ENCODE results near the gene SCARB1. TPM values are rescaled to one million over a fixed set of nuclear protein-coding genes. Genes with fewer than 3 reads are reported as not detected.

SCARB1 gene
- total and polyA plus RNA-seq, 7 experiments from 2014 or later, result 2.2 to 7.1 (median 4.0) TPM

DNA sequence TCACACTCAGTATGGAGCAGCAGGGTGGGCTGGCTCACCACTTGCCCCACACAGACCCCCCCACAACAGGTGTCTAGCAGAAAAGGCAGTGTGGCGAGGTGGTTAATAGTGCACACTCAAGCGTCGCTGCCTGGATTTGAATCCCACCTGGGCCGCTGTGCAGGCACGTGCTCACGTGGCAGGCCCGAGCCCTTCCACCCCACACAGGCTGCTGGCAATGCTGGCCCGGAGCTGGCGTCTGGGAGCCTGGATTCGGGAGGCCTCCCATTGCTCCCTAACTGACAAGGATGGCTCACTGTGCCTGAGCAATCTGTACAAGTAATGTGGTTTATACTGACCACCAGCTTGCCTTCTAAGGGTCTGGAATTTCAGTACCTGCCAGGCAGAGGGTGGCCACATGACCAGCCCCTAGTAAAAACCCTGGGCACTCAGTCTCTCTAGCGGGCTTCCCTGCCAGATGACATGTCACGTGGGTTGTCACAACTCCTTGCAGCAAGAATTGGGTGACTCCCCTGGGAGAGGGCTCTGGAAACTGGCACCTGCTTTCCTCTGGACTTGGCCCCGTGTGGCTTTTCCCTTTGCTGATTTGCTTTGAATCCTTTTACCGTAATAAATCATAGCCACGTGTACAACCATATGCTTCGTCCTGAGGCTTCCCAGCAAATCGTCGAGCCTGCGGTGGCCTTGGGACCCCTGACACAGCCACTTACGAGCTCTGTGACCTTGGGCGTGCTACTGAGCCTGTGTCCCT, 72.8 kb downstream of the SCARB1 start:
- Mint-ChIP-seq H3K27me3 (no peaks in the 10 kb centered on the region), H3K4me1 (peaks cover 0 to 6% (median 0%) of the 10 kb centered on the region in 7 donors), H3K4me3 (no peak overlapping the region), H3K36me3 (peaks cover 0 to 9% (median 0%) of the 10 kb centered on the region in 5 donors), H3K27ac (no peak overlapping the region), H3K9me3 (no peaks in the 10 kb centered on the region)
- intact Hi-C loops (cut with micrococcal nuclease), result no loop called here
- no peak for DNase-seq
- ATAC-seq, result no peak
- no peaks in the 10 kb centered on the region for H3K27me3 ChIP-seq (ENCODE audit: control insufficient read depth in 2 of 2, insufficient read depth in 2 of 2, low read length in 2 of 2)
- ChIA-PET CTCF (no interaction called here), POLR2A (no interaction called here)
- no peak overlapping the region for H3K27ac ChIP-seq (ENCODE audit: low read depth, low read length)
- H3K4me3 ChIP-seq (ENCODE audit: low read length), result no peak overlapping the region
- no peaks in the 10 kb centered on the region for H3K4me1 ChIP-seq (ENCODE audit: control insufficient read depth in 2 of 2, insufficient read depth in 2 of 2, low read length in 2 of 2)
- H3K36me3 ChIP-seq (ENCODE audit: control insufficient read depth in 2 of 3, insufficient read depth in 3 of 3, low read length in 3 of 3), result no peaks in the 10 kb centered on the region
- H3K9me3 ChIP-seq (ENCODE audit: control insufficient read depth in 2 of 3, low read length in 3 of 3), result no peaks in the 10 kb centered on the region

DNA sequence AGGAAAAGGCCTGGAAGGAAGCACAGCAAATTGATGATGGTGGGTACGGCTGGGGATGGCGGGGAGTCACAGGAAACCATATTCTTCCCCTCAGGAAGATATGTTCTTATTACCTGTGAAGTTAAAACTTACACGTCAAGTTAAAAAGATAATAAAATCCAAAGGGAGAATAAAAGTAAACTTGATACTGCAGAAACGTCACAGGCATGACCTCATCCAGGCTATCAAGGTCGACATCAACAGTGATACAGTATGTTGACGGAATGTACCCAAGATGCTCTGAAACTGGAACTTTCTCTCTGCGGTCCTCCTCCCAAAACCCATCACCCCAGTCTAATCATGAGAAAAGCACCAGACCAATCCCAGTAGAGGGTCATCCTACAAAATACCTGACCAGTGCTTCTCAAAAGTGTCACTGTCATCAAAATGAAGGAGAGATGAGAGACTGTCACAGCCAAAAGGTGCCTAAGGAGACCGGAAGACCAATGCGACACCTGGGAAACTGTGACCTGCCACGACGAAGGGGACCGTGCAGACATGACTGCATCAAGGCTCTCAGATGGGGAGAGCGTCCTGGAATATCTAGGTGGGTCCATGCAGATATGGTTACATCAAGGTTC, 74.6 kb downstream of the SCARB1 start:
- CTCF ChIA-PET, result no interaction called here
- POLR2A ChIA-PET, result no interaction called here

DNA sequence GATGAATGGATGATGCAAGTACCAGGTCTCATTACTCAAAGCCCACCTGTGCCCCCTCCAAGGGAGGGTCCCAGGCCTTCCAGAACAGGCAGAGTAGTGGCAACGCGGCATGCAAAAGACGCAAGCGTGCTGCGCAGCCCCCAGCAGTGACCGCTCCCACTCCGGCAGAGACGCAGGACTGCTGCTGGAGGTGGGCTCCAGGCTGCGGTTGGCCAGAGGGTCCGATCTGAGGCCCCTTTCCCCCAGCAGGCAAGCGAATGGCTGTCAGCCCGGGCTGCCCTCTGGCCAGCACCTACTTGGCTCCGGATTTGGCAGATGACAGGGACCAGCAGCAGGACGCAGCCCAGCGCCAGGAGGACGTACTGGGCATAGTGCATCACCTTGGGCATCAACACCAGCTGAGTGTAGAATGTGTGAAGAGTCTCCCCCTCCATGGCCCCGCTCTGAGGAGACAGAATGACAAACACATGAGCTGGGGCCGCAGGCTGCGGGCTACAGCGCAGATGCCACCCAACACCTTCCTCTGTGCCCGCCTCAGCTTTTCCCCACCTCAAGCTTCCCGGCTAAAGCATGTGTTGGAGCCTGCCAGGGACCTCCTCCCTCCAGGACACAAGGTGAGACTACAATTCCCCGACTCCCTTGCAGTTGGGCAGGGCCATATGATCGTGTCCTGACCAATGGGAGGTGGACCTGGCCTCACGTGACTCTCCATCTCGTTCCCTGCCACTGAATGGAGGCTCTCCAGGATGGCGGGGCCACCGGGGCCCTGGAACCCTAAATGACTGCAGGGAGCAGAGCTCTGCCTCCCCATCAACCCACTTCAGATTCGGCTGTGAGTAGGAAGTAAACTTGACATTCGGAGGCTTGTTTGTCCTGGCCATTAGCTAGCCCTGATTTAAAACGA, 77.4 kb downstream of the SCARB1 start:
- POLR2A ChIA-PET, result no interaction called here

More for the DNA sequence above, 74.6 kb downstream of the SCARB1 start:
- Mint-ChIP-seq H3K4me1 (peaks cover 0 to 3% (median 0%) of the 10 kb centered on the region in 7 donors), H3K4me3 (no peak overlapping the region), H3K27me3 (no peaks in the 10 kb centered on the region), H3K9me3 (no peaks in the 10 kb centered on the region), H3K36me3 (peaks cover 0 to 8% (median 0%) of the 10 kb centered on the region in 5 donors), H3K27ac (peak overlapping the region in 1 of 9 donors; percentile 29)
- Histone ChIP-seq H3K4me3 (ENCODE audit: low read length) (no peak overlapping the region), H3K27me3 (ENCODE audit: control insufficient read depth in 2 of 2, insufficient read depth in 2 of 2, low read length in 2 of 2) (no peaks in the 10 kb centered on the region), H3K9me3 (ENCODE audit: control insufficient read depth in 2 of 3, low read length in 3 of 3) (no peaks in the 10 kb centered on the region), H3K36me3 (ENCODE audit: control insufficient read depth in 2 of 3, insufficient read depth in 3 of 3, low read length in 3 of 3) (no peaks in the 10 kb centered on the region), H3K27ac (ENCODE audit: low read depth, low read length) (no peak overlapping the region), H3K4me1 (ENCODE audit: control insufficient read depth in 2 of 2, insufficient read depth in 2 of 2, low read length in 2 of 2) (no peaks in the 10 kb centered on the region)
- intact Hi-C loops (cut with micrococcal nuclease), result no loop called here
- ATAC-seq, result no peak
- no peak for DNase-seq

DNA sequence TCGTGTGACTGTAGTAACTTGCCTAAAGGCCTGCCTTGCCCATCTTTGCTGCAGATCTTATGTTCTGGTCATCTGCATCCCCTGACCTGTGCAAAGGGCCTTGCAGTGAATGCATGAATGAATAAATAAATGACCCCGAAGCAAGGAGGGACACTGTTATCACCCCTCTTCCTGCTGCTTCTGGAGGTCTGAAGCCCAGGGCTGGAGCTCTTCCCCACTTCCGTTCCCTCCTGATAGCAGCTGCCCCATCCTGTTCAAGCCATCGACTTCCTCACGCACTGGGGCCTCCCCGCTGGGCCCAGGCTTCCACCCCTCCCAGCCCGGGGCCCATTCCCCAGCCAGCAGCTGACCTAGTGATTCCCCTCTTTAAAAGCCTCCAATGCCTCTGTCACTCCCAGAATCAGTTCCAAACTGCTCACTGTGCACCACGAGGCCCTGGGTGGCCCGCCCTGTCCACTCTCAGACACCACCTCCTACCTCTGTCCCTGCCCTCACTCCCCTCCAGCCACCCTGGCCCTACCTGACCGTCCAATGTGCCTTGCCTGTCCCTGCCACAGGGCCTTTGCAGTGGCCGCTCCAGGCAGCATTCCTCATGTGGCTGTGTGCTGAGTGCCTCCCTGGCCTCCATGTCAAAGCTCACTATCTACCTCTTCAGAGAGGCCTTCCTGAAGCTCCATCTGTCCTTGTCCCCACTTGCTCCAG, 78.6 kb downstream of the SCARB1 start:
- no peaks in the 10 kb centered on the region for H3K27me3 ChIP-seq (ENCODE audit: control insufficient read depth in 2 of 2, insufficient read depth in 2 of 2, low read length in 2 of 2)
- H3K4me3 ChIP-seq (ENCODE audit: low read length), result no peak overlapping the region
- CTCF ChIA-PET, result no interaction called here
- no peak overlapping the region for H3K27ac ChIP-seq (ENCODE audit: low read depth, low read length)
- DNase-seq (no peak), ATAC-seq (no peak)
- Mint-ChIP-seq H3K4me3 (no peak overlapping the region), H3K4me1 (peaks cover 0 to 5% (median 0%) of the 10 kb centered on the region in 7 donors), H3K27ac (no peak overlapping the region), H3K27me3 (no peaks in the 10 kb centered on the region), H3K36me3 (no peaks in the 10 kb centered on the region), H3K9me3 (no peaks in the 10 kb centered on the region)
- intact Hi-C loops (cut with micrococcal nuclease), result no loop called here
- POLR2A ChIA-PET, result no interaction called here
- no peaks in the 10 kb centered on the region for H3K4me1 ChIP-seq (ENCODE audit: control insufficient read depth in 2 of 2, insufficient read depth in 2 of 2, low read length in 2 of 2)
- H3K9me3 ChIP-seq (ENCODE audit: control insufficient read depth in 2 of 3, low read length in 3 of 3), result no peaks in the 10 kb centered on the region
- H3K36me3 ChIP-seq (ENCODE audit: control insufficient read depth in 2 of 3, insufficient read depth in 3 of 3, low read length in 3 of 3), result no peaks in the 10 kb centered on the region

More for the DNA sequence above, 77.4 kb downstream of the SCARB1 start:
- intact Hi-C loops (cut with micrococcal nuclease), result no loop called here
- DNase-seq (no peak), ATAC-seq (no peak)
- Histone ChIP-seq H3K9me3 (ENCODE audit: control insufficient read depth in 2 of 3, low read length in 3 of 3) (no peaks in the 10 kb centered on the region), H3K36me3 (ENCODE audit: control insufficient read depth in 2 of 3, insufficient read depth in 3 of 3, low read length in 3 of 3) (no peaks in the 10 kb centered on the region), H3K27ac (ENCODE audit: low read depth, low read length) (no peak overlapping the region), H3K27me3 (ENCODE audit: control insufficient read depth in 2 of 2, insufficient read depth in 2 of 2, low read length in 2 of 2) (no peaks in the 10 kb centered on the region), H3K4me1 (ENCODE audit: control insufficient read depth in 2 of 2, insufficient read depth in 2 of 2, low read length in 2 of 2) (no peaks in the 10 kb centered on the region), H3K4me3 (ENCODE audit: low read length) (no peak overlapping the region)
- peaks cover 0 to 5% (median 0%) of the 10 kb centered on the region in 7 donors for H3K4me1 Mint-ChIP-seq
- no peak overlapping the region for H3K27ac Mint-ChIP-seq
- CTCF ChIA-PET, result no interaction called here
- H3K36me3 Mint-ChIP-seq, result peaks cover 0 to 2% (median 0%) of the 10 kb centered on the region in 5 donors
- H3K4me3 Mint-ChIP-seq, result no peak overlapping the region
- H3K27me3 Mint-ChIP-seq, result no peaks in the 10 kb centered on the region
- no peaks in the 10 kb centered on the region for H3K9me3 Mint-ChIP-seq

DNA sequence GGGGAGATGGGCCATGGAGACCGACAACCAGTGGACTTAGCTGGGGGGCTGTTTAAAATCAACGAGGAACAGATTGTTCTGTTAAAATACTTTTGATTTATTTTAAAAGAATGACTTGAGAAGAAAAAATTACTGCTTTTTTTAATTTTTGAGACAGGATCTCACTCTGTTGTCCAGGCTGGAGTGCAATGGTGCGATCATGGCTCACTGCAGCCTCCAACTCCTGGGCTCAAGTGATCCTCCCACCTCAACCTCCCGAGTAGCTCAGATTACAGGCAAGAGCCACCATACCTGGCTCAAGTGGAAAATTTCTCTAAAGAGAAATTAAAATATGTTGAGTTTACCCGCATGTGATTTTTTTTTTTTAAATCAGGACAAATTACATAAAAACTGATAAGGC, 80.6 kb downstream of the SCARB1 start:
- Mint-ChIP-seq H3K9me3 (no peaks in the 10 kb centered on the region), H3K36me3 (no peaks in the 10 kb centered on the region), H3K4me1 (peaks cover 0 to 5% (median 0%) of the 10 kb centered on the region in 7 donors), H3K27me3 (no peaks in the 10 kb centered on the region), H3K4me3 (no peak overlapping the region), H3K27ac (peak overlapping the region in 1 of 9 donors; percentile 19)
- Histone ChIP-seq H3K36me3 (ENCODE audit: control insufficient read depth in 2 of 3, insufficient read depth in 3 of 3, low read length in 3 of 3) (no peaks in the 10 kb centered on the region), H3K27me3 (ENCODE audit: control insufficient read depth in 2 of 2, insufficient read depth in 2 of 2, low read length in 2 of 2) (no peaks in the 10 kb centered on the region), H3K27ac (ENCODE audit: low read depth, low read length) (no peak overlapping the region), H3K9me3 (ENCODE audit: control insufficient read depth in 2 of 3, low read length in 3 of 3) (no peaks in the 10 kb centered on the region), H3K4me3 (ENCODE audit: low read length) (no peak overlapping the region), H3K4me1 (ENCODE audit: control insufficient read depth in 2 of 2, insufficient read depth in 2 of 2, low read length in 2 of 2) (no peaks in the 10 kb centered on the region)
- no peak for DNase-seq
- ATAC-seq, result no peak
- POLR2A ChIA-PET, result no interaction called here
- intact Hi-C loops (cut with micrococcal nuclease), result no loop called here
- CTCF ChIA-PET, result no interaction called here

DNA sequence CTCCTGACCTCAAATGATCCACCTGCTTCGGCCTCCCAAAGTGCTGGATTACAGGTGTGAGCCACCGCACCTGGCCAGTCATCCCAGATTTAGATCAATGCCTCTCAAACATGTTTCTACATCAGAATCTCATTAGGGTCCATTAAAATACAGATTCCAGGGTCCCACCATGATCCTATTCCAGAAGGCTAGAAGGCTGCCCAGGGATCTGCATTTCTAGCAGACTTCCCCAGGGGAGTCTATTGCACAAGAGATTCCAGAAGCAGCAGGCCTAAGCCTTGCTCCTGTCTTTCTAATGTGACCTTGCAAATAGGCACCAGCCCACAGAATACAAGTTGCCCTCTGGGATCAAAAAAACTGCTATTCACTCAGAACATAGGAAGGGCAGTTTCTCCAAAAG, 81.5 kb downstream of the SCARB1 start:
- no peaks in the 10 kb centered on the region for H3K4me1 ChIP-seq (ENCODE audit: control insufficient read depth in 2 of 2, insufficient read depth in 2 of 2, low read length in 2 of 2)
- ATAC-seq, result no peak
- no peak overlapping the region for H3K27ac ChIP-seq (ENCODE audit: low read depth, low read length)
- no peak overlapping the region for H3K4me3 ChIP-seq (ENCODE audit: low read length)
- no peak overlapping the region for H3K27ac Mint-ChIP-seq
- CTCF ChIA-PET, result no interaction called here
- intact Hi-C loops (cut with micrococcal nuclease), result no loop called here
- H3K9me3 Mint-ChIP-seq, result no peaks in the 10 kb centered on the region
- H3K27me3 Mint-ChIP-seq, result no peaks in the 10 kb centered on the region
- POLR2A ChIA-PET, result no interaction called here
- no peaks in the 10 kb centered on the region for H3K9me3 ChIP-seq (ENCODE audit: control insufficient read depth in 2 of 3, low read length in 3 of 3)
- peaks cover 0 to 5% (median 0%) of the 10 kb centered on the region in 7 donors for H3K4me1 Mint-ChIP-seq
- H3K36me3 ChIP-seq (ENCODE audit: control insufficient read depth in 2 of 3, insufficient read depth in 3 of 3, low read length in 3 of 3), result no peaks in the 10 kb centered on the region
- no peaks in the 10 kb centered on the region for H3K27me3 ChIP-seq (ENCODE audit: control insufficient read depth in 2 of 2, insufficient read depth in 2 of 2, low read length in 2 of 2)
- H3K36me3 Mint-ChIP-seq, result no peaks in the 10 kb centered on the region
- no peak for DNase-seq
- no peak overlapping the region for H3K4me3 Mint-ChIP-seq
